ENCODE data around the gene NELFE. TPM values are rescaled to one million over a fixed set of nuclear protein-coding genes. Genes with fewer than 3 reads are reported as not detected.
"Not testable (repeated sequence)": the region's sequence is repeated elsewhere in the genome, so short reads cannot be mapped to it uniquely, and the experiment has no call there.

NELFE gene
- total and polyA plus RNA-seq, 2 of the 13 experiments (the other 11 are each of a cell fraction or from before 2014, with no cell fraction given) = 51.3 to 69.8 TPM

DNA sequence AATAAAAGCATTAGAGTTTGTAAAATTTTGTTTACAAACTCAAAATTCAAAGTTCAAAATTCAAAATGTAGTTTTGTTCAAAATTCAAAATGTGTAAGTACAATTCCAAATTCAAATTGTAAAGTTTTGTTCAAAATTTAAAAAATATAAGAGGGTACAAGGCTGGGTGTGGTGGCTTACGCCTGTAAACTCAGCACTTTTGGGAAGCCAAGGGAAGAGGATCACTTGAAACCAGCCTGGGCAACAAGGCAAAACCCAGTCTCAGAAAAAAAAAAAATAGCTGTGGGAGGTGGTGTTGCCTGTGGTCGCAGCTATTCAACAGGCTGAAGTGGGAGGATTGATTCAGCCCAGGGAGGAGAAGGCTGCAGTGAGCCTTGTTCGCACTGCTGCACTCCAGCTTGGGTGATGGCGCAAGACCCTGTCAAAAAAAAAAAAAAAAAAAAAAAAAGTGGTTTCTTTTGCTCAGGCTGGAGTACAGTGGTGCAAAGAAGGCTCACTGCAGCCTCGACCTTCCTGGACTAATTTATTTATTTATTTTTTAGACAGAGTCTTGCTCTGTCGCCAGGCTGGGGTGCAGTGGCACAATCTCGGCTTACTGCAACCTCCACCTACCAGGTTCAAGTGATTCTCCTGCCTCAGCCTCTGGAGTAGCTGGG lies 51.5 kb downstream of the NELFE start (continued):
- TF ChIP-seq CHD2 (IDR thresholded peaks at IDR 0.05; ENCODE audit: low read depth, low read length) = no peak
- peak; percentile 21; the same call in 1 of the 2 replicates for TF ChIP-seq ZNF788 (CRISPR knock-in tag; IDR thresholded peaks at IDR 0.05; ENCODE audit: borderline replicate concordance)
- TF ChIP-seq, protein P1, sequence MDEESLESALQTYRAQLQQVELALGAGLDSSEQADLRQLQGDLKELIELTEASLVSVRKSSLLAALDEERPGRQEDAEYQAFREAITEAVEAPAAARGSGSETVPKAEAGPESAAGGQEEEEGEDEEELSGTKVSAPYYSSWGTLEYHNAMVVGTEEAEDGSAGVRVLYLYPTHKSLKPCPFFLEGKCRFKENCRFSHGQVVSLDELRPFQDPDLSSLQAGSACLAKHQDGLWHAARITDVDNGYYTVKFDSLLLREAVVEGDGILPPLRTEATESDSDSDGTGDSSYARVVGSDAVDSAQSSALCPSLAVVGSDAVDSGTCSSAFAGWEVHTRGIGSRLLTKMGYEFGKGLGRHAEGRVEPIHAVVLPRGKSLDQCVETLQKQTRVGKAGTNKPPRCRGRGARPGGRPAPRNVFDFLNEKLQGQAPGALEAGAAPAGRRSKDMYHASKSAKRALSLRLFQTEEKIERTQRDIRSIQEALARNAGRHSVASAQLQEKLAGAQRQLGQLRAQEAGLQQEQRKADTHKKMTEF (CRISPR knock-in tag; IDR thresholded peaks at IDR 0.05) = peak; percentile 47
- TF ChIP-seq, protein P2, sequence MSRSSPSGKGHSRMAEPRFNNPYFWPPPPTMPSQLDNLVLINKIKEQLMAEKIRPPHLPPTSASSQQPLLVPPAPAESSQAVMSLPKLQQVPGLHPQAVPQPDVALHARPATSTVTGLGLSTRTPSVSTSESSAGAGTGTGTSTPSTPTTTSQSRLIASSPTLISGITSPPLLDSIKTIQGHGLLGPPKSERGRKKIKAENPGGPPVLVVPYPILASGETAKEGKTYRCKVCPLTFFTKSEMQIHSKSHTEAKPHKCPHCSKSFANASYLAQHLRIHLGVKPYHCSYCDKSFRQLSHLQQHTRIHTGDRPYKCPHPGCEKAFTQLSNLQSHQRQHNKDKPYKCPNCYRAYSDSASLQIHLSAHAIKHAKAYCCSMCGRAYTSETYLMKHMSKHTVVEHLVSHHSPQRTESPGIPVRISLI (CRISPR knock-in tag; IDR thresholded peaks at IDR 0.05; ENCODE audit: borderline replicate concordance) = peak; percentile 97
- no peak for TF ChIP-seq SOX13 (IDR thresholded peaks at IDR 0.05)
- peak in 1 of 2 experiments; percentile 41; a peak in 1 of 4 replicates for TF ChIP-seq SOX13 (CRISPR knock-in tag; conservative IDR thresholded peaks at IDR 0.05 in 1 of 2, IDR thresholded peaks at IDR 0.05 in 1 of 2)
- no peak for TF ChIP-seq HES4 (CRISPR knock-in tag; IDR thresholded peaks at IDR 0.05; ENCODE audit: borderline replicate concordance)
- peak; percentile 79; the same call in 1 of the 2 replicates for TF ChIP-seq ZSCAN20 (CRISPR knock-in tag; IDR thresholded peaks at IDR 0.05; ENCODE audit: borderline replicate concordance)

DNA sequence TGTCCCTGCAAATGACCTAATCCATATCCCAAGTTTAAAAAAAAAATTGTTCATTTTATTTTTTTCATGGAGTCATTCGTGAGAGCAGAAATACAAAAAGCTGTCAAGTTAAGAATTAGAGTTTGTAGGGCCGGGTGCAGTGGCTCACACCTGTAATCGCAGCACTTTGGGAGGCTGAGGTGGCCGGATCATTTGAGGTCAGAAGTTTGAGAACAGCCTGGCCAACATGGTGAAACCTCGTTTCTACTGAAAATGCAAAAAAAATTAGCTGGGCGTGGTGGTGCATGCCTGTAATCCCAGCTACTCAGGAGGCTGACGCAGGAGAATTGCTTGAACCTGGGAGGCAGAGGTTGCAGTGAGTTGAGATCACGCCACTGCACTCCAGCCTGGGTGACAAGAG lies 52.0 kb downstream of the NELFE start:
- 12% methylated on average over 8 of the region's 8 CpGs for WGBS (ENCODE audit: low lambda C conversion rate)
- FAIRE-seq; H3K79me2 ChIP-seq (ENCODE audit: insufficient read depth, low read length); ATAC-seq; DNase-seq (ENCODE audit: low spot score); H2AFZ ChIP-seq (ENCODE audit: low read length); BruUV-seq (replicated peaks); H3K27ac ChIP-seq (ENCODE audit: extremely low read length, insufficient read depth, low read length); H3K9ac ChIP-seq (ENCODE audit: insufficient read depth, low read depth, low read length); H4K20me1 ChIP-seq (ENCODE audit: insufficient read depth, low read length); H3K9me3 ChIP-seq (ENCODE audit: low read length); intact Hi-C loops (cut with micrococcal nuclease; ENCODE audit: unreplicated experiment); CTCF ChIA-PET (ENCODE audit: low intra/inter-chr PET ratio, low total read pairs); H3K27me3 ChIP-seq (ENCODE audit: control insufficient read depth in 1 of 2, insufficient read depth in 2 of 2, low read length in 2 of 2); H3K36me3 ChIP-seq (replicated peaks in 1 of 2; ENCODE audit: control insufficient read depth in 1 of 2, insufficient read depth in 2 of 2, low read length in 2 of 2): not testable (repeated sequence)
- H3K4me1 ChIP-seq (ENCODE audit: insufficient read depth, low read length) = peaks cover 61% of the 10 kb centered on the region
- peak overlapping the region in 1 of 3 experiments; percentile 25; a peak in 1 of 6 replicates for H3K4me3 ChIP-seq (replicated peaks in 1 of 3; ENCODE audit: insufficient read depth in 1 of 3, low read depth in 2 of 3, low read length in 3 of 3)
- in situ Hi-C loops (cut with HindIII; ENCODE audit: extremely low pct_ligation_motif_present, low pct_unique_long_range_greater_than_20kb) = loop anchor here (25.0 kb wide), 1 partner anchor 1056 kb away; the partner anchor contains the start of genes BRD2 and HLA-DMA
- H3K4me2 ChIP-seq (ENCODE audit: low read depth, low read length) = peak overlapping the region; percentile 68
- TF ChIP-seq, protein P3, sequence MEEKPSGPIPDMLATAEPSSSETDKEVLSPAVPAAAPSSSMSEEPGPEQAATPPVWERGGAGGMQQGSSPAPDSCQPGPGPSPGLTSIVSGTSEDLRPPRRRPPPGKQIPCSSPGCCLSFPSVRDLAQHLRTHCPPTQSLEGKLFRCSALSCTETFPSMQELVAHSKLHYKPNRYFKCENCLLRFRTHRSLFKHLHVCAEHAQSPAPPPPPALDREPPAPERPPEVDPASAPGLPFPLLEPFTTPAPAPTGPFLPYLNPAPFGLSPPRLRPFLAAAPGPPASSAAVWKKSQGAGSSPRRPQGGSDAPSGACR (CRISPR knock-in tag; IDR thresholded peaks at IDR 0.05) = 0 out of 2 replicates have a peak, but pooled peaks have one; percentile 3
- TF ChIP-seq ZNF460 (CRISPR knock-in tag; IDR thresholded peaks at IDR 0.05; ENCODE audit: borderline replicate concordance) = peak; percentile 43
- POLR2A ChIA-PET = interaction anchor here (0.7 to 3.9 kb wide), 15 partner anchors 9 to 254 kb away, joined by 3 to 31 read pairs (median 6); partner anchors contain the start of genes BAG6, C2, CFB and DXO
